GM12864 (cell line): ENCODE results near the gene HOXC9.

Experiments used
- DNase-seq: peaks from one replicate; pipeline ENCODE4 v3.0.0-alpha.2; 2011; ENCODE audit warnings: low read depth
- H3K4me3 ChIP-seq: 2 replicates; pipeline ENCODE4 v1.5.1; 2011; ENCODE audit warnings: mild to moderate bottlenecking, low read depth, low read length, control low read depth
- CTCF ChIP-seq: IDR thresholded peaks from 2 replicates; pipeline ENCODE4 v1.5.1; 2011; ENCODE audit warnings: low read depth, mild to moderate bottlenecking, moderate library complexity, low read length, control low read depth, inconsistent platforms; ENCODE audit errors: missing control alignments

Gene HOXC9

GRCh38 chr12:54004841-54005530 is 5.0 kb downstream of the HOXC9 start:
- H3K4me3 ChIP-seq, result no peak overlapping the region
- no peak for DNase-seq
- TF ChIP-seq CTCF, result no peak

DNA sequence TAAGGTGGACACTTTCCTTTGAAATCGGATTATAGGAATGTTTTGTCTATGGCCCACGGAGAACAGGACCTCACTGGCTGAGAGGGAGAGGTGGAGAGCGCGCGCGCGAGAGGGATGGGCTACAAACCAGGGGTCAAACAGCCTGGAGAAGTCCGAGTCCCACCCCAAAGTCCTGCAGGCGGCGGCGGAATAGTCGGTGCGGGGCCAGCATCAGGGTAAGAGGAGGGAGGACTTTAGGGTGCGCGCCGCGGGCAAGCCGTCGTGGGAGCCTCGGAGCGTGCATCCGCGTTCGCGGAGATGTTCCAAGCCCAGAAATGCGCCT is 5.5 kb downstream of the HOXC9 start:
- no peak overlapping the region for H3K4me3 ChIP-seq
- TF ChIP-seq CTCF, result no peak
- DNase-seq, result no peak

DNA sequence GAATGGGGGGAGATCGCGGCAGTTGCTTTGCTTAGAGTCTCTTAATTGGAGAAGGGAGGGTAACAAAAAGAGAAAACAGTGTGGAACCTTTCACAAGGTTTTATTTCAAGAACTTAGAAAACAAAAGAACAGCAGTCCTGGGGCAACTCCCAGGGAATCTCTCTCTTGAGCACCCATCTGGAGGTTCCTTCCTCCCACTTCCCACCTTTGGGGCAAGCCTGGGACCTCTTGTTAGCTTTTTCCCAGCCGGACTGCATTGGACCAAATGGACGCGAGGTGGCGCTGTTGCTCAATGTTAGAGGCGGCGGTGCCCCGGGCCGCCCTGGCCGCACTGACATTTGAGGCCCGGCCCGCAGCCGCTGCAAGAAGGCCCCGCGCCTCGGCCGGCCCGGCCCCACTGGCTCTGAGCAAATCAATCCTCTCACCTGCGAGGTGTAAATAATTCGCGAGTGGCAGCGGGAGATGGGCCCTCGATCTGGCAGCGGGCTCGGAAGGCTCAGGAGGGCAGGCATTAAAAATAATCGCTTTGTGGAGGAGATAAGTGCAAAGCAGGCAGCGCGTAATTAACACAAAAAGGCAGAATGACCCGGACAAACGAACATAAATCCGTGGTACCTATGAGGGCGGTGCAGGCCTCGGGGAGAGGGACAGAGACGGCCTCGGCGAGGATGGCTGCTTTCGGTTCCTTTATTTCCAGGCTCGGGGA is 6.0 kb downstream of the HOXC9 start:
- H3K4me3 ChIP-seq, result no peak overlapping the region
- DNase-seq, result no peak
- peak; percentile 82 for TF ChIP-seq CTCF

GRCh38 chr12:54006559-54007220 is 6.7 kb downstream of the HOXC9 start:
- no peak for DNase-seq
- no peak for TF ChIP-seq CTCF
- no peak overlapping the region for H3K4me3 ChIP-seq

DNA sequence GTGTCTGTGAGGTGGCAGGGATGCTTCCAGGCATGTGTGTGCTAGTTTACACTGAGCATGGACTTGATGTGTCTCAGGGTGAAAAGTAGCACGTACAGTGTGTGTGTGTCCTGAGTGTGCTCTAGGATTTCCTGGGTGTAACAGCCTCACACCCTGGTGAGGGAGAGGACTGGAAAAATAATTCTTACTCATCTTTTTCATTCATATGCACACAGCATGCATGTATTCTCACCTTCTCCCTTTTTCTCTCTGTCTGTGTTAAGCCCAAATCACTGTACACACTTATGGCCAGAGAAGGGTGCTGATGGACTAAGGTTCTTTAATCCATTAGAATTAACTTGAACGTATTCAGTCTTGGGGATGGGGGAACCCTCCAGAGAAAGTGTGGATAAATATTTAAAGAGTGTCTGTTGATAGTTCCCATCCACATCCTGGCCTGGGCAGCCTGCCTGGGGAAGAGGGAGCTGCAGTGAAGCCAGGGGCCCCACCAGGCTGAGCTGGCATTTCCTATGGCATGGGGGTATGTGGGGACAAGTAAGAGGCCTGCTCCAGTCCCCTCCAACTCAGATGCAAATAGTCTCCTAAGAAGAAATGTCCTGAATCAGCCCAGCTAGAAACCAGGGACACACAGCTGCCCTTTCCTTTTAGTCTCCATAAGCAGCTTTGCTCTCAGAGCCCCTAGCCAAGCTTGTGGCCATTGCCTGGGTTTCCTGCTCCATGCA is 7.7 kb downstream of the HOXC9 start:
- H3K4me3 ChIP-seq, result no peak overlapping the region
- no peak for TF ChIP-seq CTCF
- DNase-seq, result no peak

DNA sequence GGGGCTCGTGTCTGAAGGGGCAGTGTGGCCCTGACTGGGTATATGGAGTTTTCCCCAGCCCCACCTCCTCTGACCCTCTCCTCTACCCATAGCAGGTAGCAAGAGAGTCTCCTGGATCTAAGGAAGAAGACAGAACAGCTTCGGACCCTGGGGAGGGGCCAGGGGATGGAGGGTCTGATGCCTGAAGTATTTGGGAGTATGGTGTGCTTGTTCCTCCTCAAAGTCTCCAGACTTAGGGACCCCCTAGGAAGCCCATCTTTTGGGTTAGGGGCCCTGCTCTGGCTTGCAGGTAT is 8.2 kb downstream of the HOXC9 start:
- no peak for DNase-seq
- H3K4me3 ChIP-seq, result no peak overlapping the region
- no peak for TF ChIP-seq CTCF
